Osteoblast (primary cell): Measurements from ENCODE around the gene DIP2C. TPM values are rescaled to one million over a fixed set of nuclear protein-coding genes. Genes with fewer than 3 reads are reported as not detected.

Experiments
- DNase-seq: peaks from one replicate; pipeline ENCODE4 v3.0.0; 2011; ENCODE audit warnings: low spot score, mixed read lengths; ENCODE audit not compliant: insufficient read length; ENCODE audit errors: missing footprints
- H2AFZ ChIP-seq: 2 replicates; pipeline ENCODE4 v1.6.0; 2011; ENCODE audit warnings: mild to moderate bottlenecking, low read length
- H3K27ac ChIP-seq: 2 replicates; pipeline ENCODE4 v1.5.1; 2011; ENCODE audit warnings: mild to moderate bottlenecking, low read depth, low read length, moderate library complexity
- H3K27me3 ChIP-seq: 2 replicates; pipeline ENCODE4 v1.6.0; 2012; ENCODE audit warnings: mild to moderate bottlenecking, control low read depth, inconsistent platforms, low read length, moderate library complexity; ENCODE audit not compliant: insufficient read depth
- H3K36me3 ChIP-seq: 2 replicates; pipeline ENCODE4 v1.5.1; 2011; ENCODE audit warnings: mild to moderate bottlenecking, low read length, control low read depth, moderate library complexity; ENCODE audit not compliant: insufficient read depth
- H3K4me1 ChIP-seq: 2 replicates; pipeline ENCODE4 v1.5.1; 2011; ENCODE audit warnings: mild to moderate bottlenecking, low read length, control low read depth, moderate library complexity; ENCODE audit not compliant: insufficient read depth
- H3K4me2 ChIP-seq: 2 replicates; pipeline ENCODE4 v1.6.0; 2011; ENCODE audit warnings: mild to moderate bottlenecking, low read length; ENCODE audit not compliant: insufficient read depth
- H3K4me3 ChIP-seq: fragments of 200-600 bp; sonication (generic); 3 replicates; pipeline ENCODE4 v1.5.1; 2012; ENCODE audit warnings: mild to moderate bottlenecking, low read length, inconsistent platforms; ENCODE audit not compliant: insufficient read depth
- H3K79me2 ChIP-seq: 2 replicates; pipeline ENCODE4 v1.6.0; 2012; ENCODE audit warnings: mild to moderate bottlenecking, low read length, control low read depth, inconsistent platforms; ENCODE audit not compliant: insufficient read depth
- H3K9me3 ChIP-seq: 2 replicates; pipeline ENCODE4 v1.5.1; 2011; ENCODE audit warnings: low read depth, low read length, control low read depth
- H4K20me1 ChIP-seq: 2 replicates; pipeline ENCODE4 v1.6.0; 2012; ENCODE audit warnings: mild to moderate bottlenecking, low read length, control low read depth; ENCODE audit not compliant: insufficient read depth
- CTCF ChIP-seq: IDR thresholded peaks from 2 replicates; pipeline ENCODE4 v1.5.1; 2011; ENCODE audit warnings: mild to moderate bottlenecking, low read depth, low read length, moderate library complexity; ENCODE audit errors: extremely low read depth
- total RNA-seq: library from RNA; depleted of rRNA; stranded (reverse); fragments of >200 nt; gene quantifications from 2 replicates; pipeline ENCODE4 v1.2.3, GENCODE V29; 2012

The DIP2C gene
- total RNA-seq, 1 donor: 36.9 TPM

DNA sequence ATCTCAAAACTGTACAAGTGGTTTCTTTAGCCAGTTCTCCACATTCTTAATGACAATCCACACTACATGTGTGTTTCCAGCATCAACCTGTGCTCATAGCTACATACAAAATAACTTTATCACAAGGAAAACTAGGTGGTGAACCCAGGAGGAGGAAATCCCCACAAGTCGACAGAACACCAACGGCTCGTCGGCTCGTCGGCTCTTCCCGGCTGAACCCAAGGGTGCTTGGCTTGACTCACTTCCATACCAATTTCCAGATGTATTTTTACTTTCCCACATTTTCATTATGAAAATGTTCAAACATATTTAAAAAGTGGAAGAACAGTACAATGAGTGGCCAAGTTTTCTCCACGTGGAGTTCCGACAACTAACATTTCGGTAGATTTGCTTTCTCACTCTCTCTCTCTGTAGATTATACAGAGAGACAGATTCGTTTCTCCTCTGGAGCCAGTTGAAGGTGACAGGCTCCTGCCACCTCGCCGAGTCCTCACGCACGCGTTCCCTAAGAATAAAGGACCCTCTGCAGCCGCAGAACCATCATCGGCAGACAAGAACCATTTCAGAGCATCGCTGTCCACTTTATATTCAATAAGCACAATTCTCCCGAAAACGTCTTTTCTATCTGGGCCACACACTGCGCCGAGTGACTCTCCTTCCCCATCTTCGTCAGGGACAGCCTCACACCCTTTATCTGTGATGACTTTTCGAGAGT, 53.3 kb downstream of the DIP2C start:
- no peak for TF ChIP-seq CTCF
- peaks cover 69% of the 10 kb centered on the region for H4K20me1 ChIP-seq

GRCh38 chr10:635088-635861, 54.2 kb downstream of the DIP2C start:
- Histone ChIP-seq H2AFZ (no peak overlapping the region), H3K4me1 (no peaks in the 10 kb centered on the region), H3K4me2 (no peak overlapping the region), H3K36me3 (no peaks in the 10 kb centered on the region), H3K9me3 (no peaks in the 10 kb centered on the region), H3K79me2 (peaks cover 95% of the 10 kb centered on the region), H3K27ac (no peak overlapping the region), H3K27me3 (no peaks in the 10 kb centered on the region), H3K4me3 (no peak overlapping the region), H4K20me1 (peaks cover 67% of the 10 kb centered on the region)
- peak; percentile 64 for DNase-seq
- no peak for TF ChIP-seq CTCF

More for the DNA sequence above, 53.3 kb downstream of the DIP2C start:
- no peaks in the 10 kb centered on the region for H3K36me3 ChIP-seq
- peak; percentile 80 for DNase-seq
- H2AFZ ChIP-seq: no peak overlapping the region
- H3K9me3 ChIP-seq: no peaks in the 10 kb centered on the region
- H3K4me3 ChIP-seq: no peak overlapping the region
- H3K79me2 ChIP-seq: peaks cover 96% of the 10 kb centered on the region
- no peaks in the 10 kb centered on the region for H3K27me3 ChIP-seq
- H3K27ac ChIP-seq: no peak overlapping the region
- no peak overlapping the region for H3K4me2 ChIP-seq
- no peaks in the 10 kb centered on the region for H3K4me1 ChIP-seq

GRCh38 chr10:634256-634655, 55.2 kb downstream of the DIP2C start:
- no peaks in the 10 kb centered on the region for H3K27me3 ChIP-seq
- H3K27ac ChIP-seq: no peak overlapping the region
- H4K20me1 ChIP-seq: peaks cover 59% of the 10 kb centered on the region
- peaks cover 94% of the 10 kb centered on the region for H3K79me2 ChIP-seq
- no peak for DNase-seq
- no peaks in the 10 kb centered on the region for H3K9me3 ChIP-seq
- H3K36me3 ChIP-seq: peaks cover 5% of the 10 kb centered on the region
- no peak overlapping the region for H3K4me3 ChIP-seq
- no peaks in the 10 kb centered on the region for H3K4me1 ChIP-seq
- H2AFZ ChIP-seq: no peak overlapping the region
- H3K4me2 ChIP-seq: no peak overlapping the region
- no peak for TF ChIP-seq CTCF
